Keratinocyte (primary cell): ENCODE measurements around the gene ADAM19. TPM values are rescaled to one million over a fixed set of nuclear protein-coding genes. Genes with fewer than 3 reads are reported as not detected.

Source experiments
- DNase-seq: peaks from one replicate; pipeline ENCODE4 v3.0.0-alpha.2; 2011; ENCODE audit warnings: low read depth, missing footprints, low spot score
- FAIRE-seq: peaks from 2 replicates; lab custom pipeline; 2011; peaks lifted over from hg19 to GRCh38; lab: Jason Lieb, UNC
- H2AFZ ChIP-seq: 2 replicates; pipeline ENCODE4 v1.6.0; 2012; ENCODE audit warnings: low read length, control low read depth, inconsistent platforms; ENCODE audit not compliant: control insufficient read depth
- H3K27ac ChIP-seq: 2 replicates; pipeline ENCODE4 v1.5.1; 2011; ENCODE audit warnings: low read length; ENCODE audit not compliant: control insufficient read depth, insufficient read depth
- H3K27me3 ChIP-seq: 3 replicates; pipeline ENCODE4 v1.6.0; 2011; ENCODE audit warnings: low read length; ENCODE audit not compliant: control insufficient read depth, insufficient read depth; ENCODE audit errors: extremely low read depth
- H3K36me3 ChIP-seq, 2 experiments: 2 replicates in 1 of 2; 3 replicates in 1 of 2; pipeline ENCODE4 v1.5.1; 2011; ENCODE audit warnings: low read length in 2 of 2, mild to moderate bottlenecking in 1 of 2; ENCODE audit not compliant: control insufficient read depth in 2 of 2, insufficient read depth in 2 of 2; ENCODE audit errors: extremely low read depth in 1 of 2
- H3K4me1 ChIP-seq: 3 replicates; pipeline ENCODE4 v1.5.1; 2011; ENCODE audit warnings: low read length; ENCODE audit not compliant: control insufficient read depth, insufficient read depth; ENCODE audit errors: extremely low read depth
- H3K4me2 ChIP-seq: 3 replicates; pipeline ENCODE4 v1.6.0; 2011; ENCODE audit warnings: low read depth, low read length; ENCODE audit not compliant: control insufficient read depth, insufficient read depth; ENCODE audit errors: extremely low read depth
- H3K4me3 ChIP-seq, 3 experiments: fragments of 200-600 bp in 1 of 3; sonication (generic) in 1 of 3; 2 replicates in 2 of 3; 3 replicates in 1 of 3; pipeline ENCODE4 v1.5.1; 2011 to 2016; ENCODE audit warnings: low read length in 3 of 3, mild to moderate bottlenecking in 3 of 3, control low read depth in 2 of 3, inconsistent platforms in 1 of 3, low read depth in 1 of 3, mixed read lengths in 1 of 3, mixed run types in 1 of 3, moderate library complexity in 1 of 3; ENCODE audit not compliant: control insufficient read depth in 2 of 3, insufficient read depth in 2 of 3; ENCODE audit errors: extremely low read depth in 1 of 3
- H3K79me2 ChIP-seq: 2 replicates; pipeline ENCODE4 v1.6.0; 2012; ENCODE audit warnings: low read length; ENCODE audit not compliant: control insufficient read depth, insufficient read depth
- H3K9ac ChIP-seq: 3 replicates; pipeline ENCODE4 v1.6.0; 2011; ENCODE audit warnings: low read length; ENCODE audit not compliant: control insufficient read depth, insufficient read depth; ENCODE audit errors: extremely low read depth
- H3K9me1 ChIP-seq: 3 replicates; pipeline ENCODE4 v1.6.0; 2011; ENCODE audit warnings: low read length; ENCODE audit not compliant: control insufficient read depth, insufficient read depth; ENCODE audit errors: extremely low read depth
- H3K9me3 ChIP-seq: 2 replicates; pipeline ENCODE4 v1.5.1; 2012; ENCODE audit warnings: low read depth, low read length; ENCODE audit not compliant: control insufficient read depth
- H4K20me1 ChIP-seq: 3 replicates; pipeline ENCODE4 v1.6.0; 2011; ENCODE audit warnings: low read length; ENCODE audit not compliant: control insufficient read depth, insufficient read depth; ENCODE audit errors: extremely low read depth
- CTCF ChIP-seq, 3 experiments: IDR thresholded peaks in 1 of 3; conservative IDR thresholded peaks in 1 of 3; optimal IDR thresholded peaks in 1 of 3; 2 replicates in 2 of 3; 3 replicates in 1 of 3; pipeline versions ENCODE3 to v1.5.1; 2011; ENCODE audit warnings: low read length in 3 of 3, mild to moderate bottlenecking in 3 of 3, moderate library complexity in 2 of 3, control low read depth in 1 of 3, inconsistent platforms in 1 of 3; ENCODE audit not compliant: insufficient read depth in 2 of 3; ENCODE audit errors: extremely low read depth in 1 of 3
- EZH2 ChIP-seq: IDR thresholded peaks from one replicate; pipeline ENCODE4 v1.6.1; 2012; ENCODE audit warnings: inconsistent platforms, mild to moderate bottlenecking, low read length, moderate library complexity
- dilution Hi-C: fragments of 300-500 bp; cut with MboI; formaldehyde crosslinking; loops from one replicate; pipeline ENCODE4 v1.7.0; 2020; ENCODE audit warnings: low sequenced_read_pairs; ENCODE audit not compliant: extremely low pct_ligation_motif_present
- polyA plus RNA-seq, 5 experiments: library from polyadenylated mRNA; depleted of rRNA in 3 of 5; stranded (reverse) in 3 of 5; stranded (forward) in 1 of 5; unstranded in 1 of 5; fragments of >200 nt; gene quantifications; 1 replicate in 1 of 5; 2 replicates in 3 of 5; 3 replicates in 1 of 5; pipeline versions ENCODE4 v1.2.1 to v1.2.3, GENCODE V29; 2011 to 2012; ENCODE audit warnings: missing spikeins in 2 of 5, low read depth in 1 of 5, low replicate concordance in 1 of 5

ADAM19 gene
- polyA plus RNA-seq, 1 donor (not counting 4 experiments of a cell fraction or from before 2014, with no cell fraction given), result 22.7 TPM

- no peak overlapping the region for H3K4me2 ChIP-seq
- dilution Hi-C loops, result no loop called here
- H4K20me1 ChIP-seq, result no peaks in the 10 kb centered on the region
- H3K4me3 ChIP-seq, result no peak overlapping the region
- H2AFZ ChIP-seq, result no peak overlapping the region
- no peak overlapping the region for H3K27ac ChIP-seq
- no peaks in the 10 kb centered on the region for H3K9me1 ChIP-seq
- no peaks in the 10 kb centered on the region for H3K36me3 ChIP-seq
- FAIRE-seq (no peak), DNase-seq (no peak)
- no peak overlapping the region for H3K9ac ChIP-seq
- TF ChIP-seq CTCF (optimal IDR thresholded peaks at IDR 0.05 in 1 of 3, IDR thresholded peaks at IDR 0.05 in 1 of 3, conservative IDR thresholded peaks at IDR 0.05 in 1 of 3; ENCODE audit: extremely low read depth in 1 of 3, insufficient read depth in 2 of 3, low read length in 3 of 3), result no peak
- H3K4me1 ChIP-seq, result no peaks in the 10 kb centered on the region
- no peaks in the 10 kb centered on the region for H3K9me3 ChIP-seq
- no peaks in the 10 kb centered on the region for H3K79me2 ChIP-seq
- H3K27me3 ChIP-seq, result no peaks in the 10 kb centered on the region
Observed at GRCh38 chr5:157594675-157595459, 19.3 kb upstream of the ADAM19 start.

GRCh38 chr5:157594257-157594656 is 18.7 kb upstream of the ADAM19 start:
- Histone ChIP-seq H3K9ac (no peak overlapping the region), H2AFZ (no peak overlapping the region), H3K27ac (no peak overlapping the region), H3K36me3 (no peaks in the 10 kb centered on the region), H3K4me3 (no peak overlapping the region), H3K79me2 (no peaks in the 10 kb centered on the region), H3K4me1 (no peaks in the 10 kb centered on the region), H3K4me2 (no peak overlapping the region), H3K9me3 (no peaks in the 10 kb centered on the region), H3K9me1 (no peaks in the 10 kb centered on the region), H4K20me1 (no peaks in the 10 kb centered on the region), H3K27me3 (no peaks in the 10 kb centered on the region)
- dilution Hi-C loops, result no loop called here
- FAIRE-seq, result no peak
- TF ChIP-seq EZH2 (no peak), CTCF (optimal IDR thresholded peaks at IDR 0.05 in 1 of 3, IDR thresholded peaks at IDR 0.05 in 1 of 3, conservative IDR thresholded peaks at IDR 0.05 in 1 of 3; ENCODE audit: extremely low read depth in 1 of 3, insufficient read depth in 2 of 3, low read length in 3 of 3) (no peak)
- no peak for DNase-seq
